Subcutaneous adipose tissue (tissue), 4 donors: Measurements from ENCODE around the gene SPINK5. TPM values are rescaled to one million over a fixed set of nuclear protein-coding genes. Genes with fewer than 3 reads are reported as not detected.

ENCODE experiments used
- total RNA-seq, 4 donors: library from RNA; depleted of rRNA; stranded (reverse); fragments of >200 nt; gene quantifications; one replicate each; pipeline ENCODE4 v1.1.0, GENCODE V29; 2016
- TF ChIP-seq, protein P1 (sequence below): fragments of 450-650 bp; IDR thresholded peaks from one replicate; pipeline ENCODE4 v1.5.1; 2016; ENCODE audit warnings: low read depth, mild to moderate bottlenecking, control low read depth, antibody characterized with exemption, moderate library complexity

SPINK5 gene
- total RNA-seq, 4 donors from 2014 or later = 0.51 to 0.57 TPM; not detected in 2

DNA sequence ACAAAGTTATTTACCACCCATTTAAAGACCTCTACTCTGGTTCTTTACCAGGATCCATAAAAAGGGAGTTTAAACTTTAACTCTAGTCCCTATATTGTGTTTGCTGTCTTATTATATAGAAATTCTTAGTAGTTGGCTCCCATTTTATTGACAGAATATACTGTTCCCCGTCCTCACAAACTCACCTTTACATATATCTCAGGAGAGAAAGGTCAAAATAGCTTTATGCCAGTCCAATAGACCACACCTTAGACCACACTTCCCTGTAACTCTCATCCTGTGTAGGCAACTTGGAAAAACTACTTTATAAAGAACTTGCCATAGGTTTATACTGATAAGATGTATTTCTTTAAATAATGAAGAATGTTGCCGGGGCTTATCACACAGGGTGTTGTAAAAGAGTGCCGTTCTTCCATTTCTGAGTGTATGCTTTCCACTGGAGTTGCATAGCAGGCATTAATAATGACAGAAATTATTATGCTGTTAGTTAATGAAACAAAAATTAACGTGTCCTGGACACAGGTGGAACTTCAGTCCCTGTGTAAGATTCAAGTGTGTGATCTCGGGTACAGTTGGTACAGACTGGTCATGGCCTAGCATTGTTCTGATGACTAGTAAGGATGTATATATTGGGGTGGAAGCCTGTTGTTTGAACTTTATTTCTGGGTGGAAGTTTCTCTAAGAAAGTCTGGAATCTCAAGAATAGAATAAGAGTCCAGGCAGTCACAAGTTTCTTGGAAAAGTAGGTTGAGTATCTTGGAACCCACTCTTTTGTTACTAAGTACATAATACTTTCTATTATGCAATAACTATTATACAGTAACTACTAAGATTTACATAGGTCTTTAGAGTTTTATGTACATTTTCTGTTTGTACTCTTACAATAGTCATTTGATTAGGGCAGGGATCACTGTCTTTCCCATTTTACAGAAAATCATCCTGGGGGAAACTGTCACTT lies 71.6 kb downstream of the SPINK5 start:
- TF ChIP-seq, protein P1, sequence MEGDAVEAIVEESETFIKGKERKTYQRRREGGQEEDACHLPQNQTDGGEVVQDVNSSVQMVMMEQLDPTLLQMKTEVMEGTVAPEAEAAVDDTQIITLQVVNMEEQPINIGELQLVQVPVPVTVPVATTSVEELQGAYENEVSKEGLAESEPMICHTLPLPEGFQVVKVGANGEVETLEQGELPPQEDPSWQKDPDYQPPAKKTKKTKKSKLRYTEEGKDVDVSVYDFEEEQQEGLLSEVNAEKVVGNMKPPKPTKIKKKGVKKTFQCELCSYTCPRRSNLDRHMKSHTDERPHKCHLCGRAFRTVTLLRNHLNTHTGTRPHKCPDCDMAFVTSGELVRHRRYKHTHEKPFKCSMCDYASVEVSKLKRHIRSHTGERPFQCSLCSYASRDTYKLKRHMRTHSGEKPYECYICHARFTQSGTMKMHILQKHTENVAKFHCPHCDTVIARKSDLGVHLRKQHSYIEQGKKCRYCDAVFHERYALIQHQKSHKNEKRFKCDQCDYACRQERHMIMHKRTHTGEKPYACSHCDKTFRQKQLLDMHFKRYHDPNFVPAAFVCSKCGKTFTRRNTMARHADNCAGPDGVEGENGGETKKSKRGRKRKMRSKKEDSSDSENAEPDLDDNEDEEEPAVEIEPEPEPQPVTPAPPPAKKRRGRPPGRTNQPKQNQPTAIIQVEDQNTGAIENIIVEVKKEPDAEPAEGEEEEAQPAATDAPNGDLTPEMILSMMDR = no peak

DNA sequence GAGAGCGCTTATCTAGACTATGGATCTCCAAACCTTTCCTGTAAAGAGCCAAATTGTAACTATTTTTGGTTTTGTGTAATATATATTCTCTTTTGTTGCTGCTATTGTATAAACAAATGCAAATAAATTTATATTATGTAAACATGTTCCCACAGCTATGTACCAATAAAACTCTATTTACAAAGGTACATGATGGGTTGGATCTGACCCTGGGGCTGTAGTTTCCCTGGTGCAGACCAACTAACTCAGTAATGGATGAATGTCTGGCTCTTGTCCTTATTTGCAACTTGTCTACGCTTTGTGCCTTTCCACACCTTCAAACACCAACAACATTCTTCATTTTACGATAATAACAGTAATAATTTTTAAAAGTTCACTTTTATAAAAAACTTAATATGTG lies 77.1 kb downstream of the SPINK5 start:
- TF ChIP-seq, protein P1 = no peak

DNA sequence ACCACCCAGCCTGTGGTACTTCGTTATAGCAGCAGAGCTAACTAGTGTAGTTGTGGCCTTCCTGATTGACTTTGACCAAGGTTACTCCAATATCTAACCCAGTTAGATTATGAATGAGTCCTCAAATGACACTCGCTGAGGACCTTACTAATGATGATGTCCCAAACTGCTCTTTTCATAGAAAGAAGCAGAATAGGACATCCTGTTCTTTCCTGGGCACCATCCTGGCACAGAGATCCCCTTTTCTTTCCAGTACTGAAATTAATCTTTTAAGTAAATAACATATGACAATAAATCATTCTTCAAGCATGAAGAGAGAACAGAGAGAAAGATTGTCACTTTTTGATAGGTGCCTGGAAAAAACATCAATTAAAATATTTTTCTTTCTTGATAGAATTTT lies 77.9 kb downstream of the SPINK5 start:
- TF ChIP-seq, protein P1 = no peak

DNA sequence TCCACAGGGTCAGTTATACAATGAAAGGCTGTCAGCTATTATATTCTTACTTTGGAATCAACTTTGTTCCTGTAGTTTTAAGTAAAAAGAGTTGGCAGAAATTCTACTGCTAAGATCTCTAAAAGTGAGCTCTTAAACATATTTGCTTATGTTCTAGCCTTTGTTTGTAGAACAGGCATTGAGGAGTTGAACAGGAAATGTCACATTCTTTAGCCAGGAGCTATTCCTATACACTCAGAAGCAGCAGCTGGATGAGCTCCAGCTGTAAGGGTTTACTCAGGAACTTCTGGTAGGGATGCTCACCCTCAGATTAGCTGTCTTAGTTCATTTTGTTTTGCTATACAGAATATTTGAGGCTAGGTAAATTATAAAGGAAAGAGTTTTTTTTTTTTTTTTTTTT lies 82.1 kb downstream of the SPINK5 start:
- TF ChIP-seq, protein P1 = no peak

DNA sequence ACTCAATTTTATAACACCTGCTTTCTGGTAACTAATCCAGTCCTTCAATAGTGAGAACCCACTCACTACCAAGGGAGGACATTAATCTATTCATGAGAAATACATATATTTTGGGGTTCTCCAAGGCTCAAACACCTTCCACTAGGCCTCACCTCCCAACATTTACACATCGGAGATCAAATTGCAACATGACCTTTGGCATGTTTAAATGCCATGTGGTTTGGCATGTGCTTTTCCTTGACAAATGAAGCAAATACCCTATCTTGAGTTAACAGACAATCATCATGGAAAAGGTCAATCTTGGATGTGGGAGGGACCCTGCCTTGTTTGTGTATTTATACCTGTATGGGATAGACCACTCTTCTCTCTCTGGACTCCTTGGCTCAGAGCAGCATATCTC lies 82.7 kb downstream of the SPINK5 start:
- TF ChIP-seq, protein P1 = no peak

DNA sequence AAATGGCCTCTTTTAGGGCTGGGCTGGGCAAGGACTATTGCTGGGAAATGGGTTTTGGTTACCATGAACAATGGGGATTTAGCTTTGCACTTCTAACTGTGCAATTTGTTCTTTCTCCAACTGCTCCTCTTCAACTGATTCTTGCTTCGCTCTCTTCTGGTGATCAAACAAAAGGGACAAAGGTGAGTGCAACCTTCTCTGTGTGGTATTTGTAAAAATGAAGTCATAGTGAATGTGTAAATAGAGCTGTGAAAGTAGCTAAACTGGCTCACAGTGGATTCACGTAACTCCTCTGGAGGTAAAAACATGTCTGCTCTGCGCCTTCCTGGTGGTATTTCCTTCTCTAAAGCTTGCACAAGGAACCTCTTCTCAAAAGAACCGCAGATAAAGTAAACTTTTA lies 83.6 kb downstream of the SPINK5 start:
- TF ChIP-seq, protein P1 = no peak

DNA sequence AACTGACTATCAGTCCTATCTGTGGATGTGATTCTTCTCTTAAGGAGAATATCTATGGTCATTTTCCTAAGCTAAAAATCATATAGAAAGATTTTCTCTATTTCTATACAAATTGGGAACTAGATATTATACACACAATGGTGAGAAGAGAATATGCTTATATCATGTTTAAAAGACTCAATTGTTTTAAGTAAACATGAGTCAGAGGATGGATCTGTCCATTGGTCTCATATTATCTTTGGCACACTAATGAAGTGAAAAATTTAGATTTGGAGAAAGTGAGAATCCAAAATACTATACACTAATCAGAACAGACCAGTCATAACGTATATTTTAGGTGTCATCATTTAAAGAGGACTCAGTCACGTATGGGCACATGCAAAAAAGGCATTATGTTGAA lies 88.1 kb downstream of the SPINK5 start:
- TF ChIP-seq, protein P1 = no peak
